T-helper 22 cell (primary cell): ENCODE results near the gene ELK3.

Source experiments
- DNase-seq: peaks from one replicate; pipeline ENCODE4 v3.0.0-alpha.2; 2020; ENCODE audit warnings: low read depth

Gene ELK3

DNA sequence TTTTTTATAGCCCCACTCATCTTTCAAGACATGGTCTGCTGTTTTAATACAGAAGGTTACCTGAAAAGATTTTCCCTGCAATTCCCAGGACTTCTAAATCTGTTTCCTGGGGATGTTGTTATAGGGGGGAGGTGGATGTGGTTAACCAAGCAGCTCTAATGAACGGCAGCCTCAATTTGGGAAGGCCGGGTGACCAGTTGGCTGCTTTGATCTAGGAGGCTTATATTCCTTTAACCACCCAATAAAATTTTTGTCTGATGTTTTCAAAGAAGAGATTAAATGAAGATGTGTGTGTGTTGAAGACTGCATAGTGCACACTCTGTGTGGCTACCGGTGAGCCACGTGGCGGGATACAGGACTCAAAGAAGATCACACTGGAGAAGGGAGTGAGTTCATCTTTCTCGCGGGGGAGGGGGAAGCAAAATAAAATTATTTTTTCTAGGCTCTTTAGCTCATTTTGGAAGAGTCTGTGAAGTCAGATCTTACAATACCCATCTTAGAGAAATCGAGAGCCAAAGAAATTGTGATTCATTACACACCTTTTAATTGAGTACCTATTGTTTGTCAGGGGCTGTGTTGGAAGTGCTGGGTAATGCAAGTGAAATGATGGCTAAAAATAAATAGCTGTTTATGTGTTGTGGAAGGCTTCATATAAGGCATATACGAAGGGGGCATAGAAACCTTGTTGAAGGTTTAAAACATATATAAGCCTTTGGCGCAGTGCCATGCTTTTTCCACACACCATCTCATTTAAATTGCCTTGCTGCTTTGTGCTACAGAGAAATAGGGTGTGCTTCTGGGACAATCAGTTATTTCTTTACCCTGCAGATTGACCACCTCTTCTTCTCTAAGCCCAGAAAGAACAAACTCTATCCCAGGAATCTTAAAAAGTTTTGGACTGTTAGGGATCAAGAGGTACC, 18.5 kb downstream of the ELK3 start:
- no peak for DNase-seq

- no peak for DNase-seq
These were observed 19.7 kb downstream of the ELK3 start for GRCh38 chr12:96213869-96214268.

DNA sequence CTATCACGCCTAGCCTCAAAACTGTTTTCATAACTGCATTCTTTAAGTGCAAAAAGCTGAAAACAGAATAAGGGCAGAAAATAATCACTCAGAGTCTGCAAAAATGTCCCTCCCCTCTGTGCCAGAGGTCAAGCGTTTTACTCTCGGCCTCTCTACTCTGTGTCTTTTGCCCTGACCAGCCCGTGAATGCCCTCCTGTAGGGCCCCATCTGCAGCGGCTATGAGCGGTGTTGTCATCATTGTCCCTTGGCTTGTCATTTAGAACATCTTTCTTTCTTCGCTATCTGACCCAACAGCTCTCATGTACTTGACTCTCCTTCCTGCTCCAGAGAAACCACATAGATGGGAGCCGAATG, 21.7 kb downstream of the ELK3 start:
- DNase-seq: no peak

DNA sequence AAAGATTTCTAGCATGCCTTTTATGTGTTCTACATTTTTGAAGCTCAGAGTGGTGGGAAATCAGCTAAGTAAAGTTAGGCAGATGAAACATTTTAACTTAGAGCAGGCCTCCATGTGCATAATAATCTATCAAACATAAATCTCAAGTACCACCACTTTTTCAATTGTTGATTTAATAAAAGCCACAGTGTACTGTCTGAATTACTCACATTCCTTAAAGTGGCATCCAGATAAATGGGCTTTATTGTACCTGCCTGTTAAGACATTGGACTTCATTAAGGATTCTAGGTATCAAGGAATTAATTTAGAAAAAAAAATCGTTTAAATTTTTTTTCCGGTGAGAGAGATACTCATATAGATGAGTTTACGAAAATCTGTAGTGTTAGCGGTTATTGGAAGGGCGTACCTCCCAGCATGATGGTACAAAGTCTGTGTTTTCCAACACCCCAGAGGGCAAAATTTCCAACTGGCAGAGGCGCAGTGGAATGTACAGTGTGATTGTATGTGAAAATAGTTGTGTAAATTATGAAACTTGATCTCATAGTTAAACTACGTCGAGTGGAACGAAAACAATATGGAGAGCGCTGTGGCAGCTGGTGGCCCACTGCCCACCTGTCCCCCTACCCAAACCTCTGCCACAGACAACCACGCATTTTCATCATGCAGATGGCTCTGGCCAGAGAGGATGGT, 25.0 kb downstream of the ELK3 start:
- DNase-seq: no peak

DNA sequence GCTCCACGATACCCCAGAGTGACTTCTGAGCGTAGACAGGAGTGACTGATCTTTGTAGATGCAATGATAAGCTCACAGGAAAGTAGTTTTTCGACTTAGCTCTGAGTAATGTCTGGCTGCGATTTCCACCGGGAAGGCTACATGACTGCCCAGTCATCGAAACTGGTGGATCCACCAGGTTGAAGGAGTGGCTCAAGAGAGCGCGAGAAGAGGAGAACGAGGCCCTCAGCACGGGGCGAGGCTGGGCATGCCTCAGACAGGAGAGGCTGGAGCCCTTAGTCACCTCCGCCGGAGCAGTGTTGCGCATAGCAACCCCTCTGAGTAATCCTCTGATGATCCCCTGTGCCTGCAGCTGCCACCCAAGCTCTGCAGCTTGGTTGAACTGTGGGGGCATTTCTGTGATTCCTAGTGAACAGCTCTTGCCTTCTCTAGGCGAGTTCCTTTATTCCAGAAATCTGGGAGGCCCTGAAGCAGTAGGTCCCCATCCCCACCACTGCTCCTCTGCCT, 25.6 kb downstream of the ELK3 start:
- no peak for DNase-seq

DNA sequence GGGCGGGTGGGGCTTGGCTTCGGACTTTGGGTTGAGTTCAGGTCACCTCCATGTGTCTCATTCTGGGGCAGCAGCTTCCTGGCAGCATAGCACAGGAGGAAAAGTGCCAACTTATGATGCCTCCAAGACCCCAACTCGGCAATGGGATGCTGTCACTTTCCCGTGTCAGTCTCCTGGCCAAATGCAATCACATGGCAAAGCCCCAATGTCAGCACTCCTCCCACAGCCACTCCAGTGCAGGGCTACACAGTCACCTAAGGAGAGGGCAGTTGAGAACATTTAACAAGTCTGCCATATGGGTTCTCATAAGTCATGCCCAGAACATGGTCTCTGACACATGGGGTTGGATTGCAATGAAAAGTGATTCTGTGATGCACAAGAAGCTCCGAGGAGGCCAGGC, 26.7 kb downstream of the ELK3 start:
- no peak for DNase-seq

GRCh38 chr12:96221391-96221790, 27.2 kb downstream of the ELK3 start:
- DNase-seq: no peak

DNA sequence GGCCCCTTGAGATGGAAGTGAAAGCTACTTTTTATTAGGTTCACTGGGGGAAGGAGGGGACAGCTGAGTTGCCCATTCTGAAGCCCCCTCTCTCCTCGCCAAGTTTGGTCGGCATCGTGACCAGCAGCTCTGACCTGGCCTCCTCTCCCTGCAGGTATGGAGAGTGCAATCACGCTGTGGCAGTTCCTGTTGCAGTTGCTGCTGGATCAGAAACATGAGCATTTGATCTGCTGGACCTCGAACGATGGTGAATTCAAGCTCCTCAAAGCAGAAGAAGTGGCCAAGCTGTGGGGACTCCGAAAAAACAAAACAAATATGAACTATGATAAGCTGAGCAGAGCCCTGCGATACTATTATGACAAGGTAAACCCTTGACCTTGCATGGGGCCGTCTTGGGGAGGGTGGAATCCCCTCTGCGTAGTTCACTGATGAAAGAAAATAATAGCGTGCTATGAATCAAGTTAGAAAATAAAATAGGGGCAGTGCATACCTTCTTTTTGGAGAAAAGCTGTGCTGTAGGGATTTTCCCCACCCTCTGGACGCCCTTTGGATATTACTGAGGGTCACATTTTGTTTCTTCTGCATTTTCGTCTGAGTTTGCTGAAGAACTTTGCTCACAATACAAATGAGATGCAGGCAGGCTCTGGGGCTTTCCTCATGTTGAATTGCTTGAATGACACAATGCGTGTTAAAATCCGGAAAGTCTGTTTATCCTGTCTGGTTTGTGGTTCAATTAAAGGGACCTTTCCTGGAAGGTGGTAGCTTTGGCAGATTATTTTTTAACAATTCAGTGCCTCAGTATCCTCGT, 29.4 kb downstream of the ELK3 start:
- DNase-seq: no peak

DNA sequence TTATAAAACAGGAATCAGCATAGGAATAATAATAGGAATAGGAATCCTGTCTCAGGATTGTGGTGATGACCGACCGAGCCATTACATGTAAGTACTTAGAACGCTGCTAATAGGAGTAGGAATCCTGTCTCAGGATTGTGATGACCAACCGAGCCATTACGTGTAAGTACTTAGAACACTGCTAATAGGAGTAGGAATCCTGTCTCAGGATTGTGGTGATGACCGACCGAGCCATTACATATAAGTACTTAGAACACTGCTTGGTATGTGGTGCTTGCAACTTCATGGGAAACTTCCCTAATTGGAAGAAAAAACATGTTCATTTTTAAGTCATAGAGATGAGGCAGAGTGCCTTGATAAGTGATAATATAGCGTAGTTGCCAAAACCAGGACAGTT, 30.0 kb downstream of the ELK3 start:
- no peak for DNase-seq

DNA sequence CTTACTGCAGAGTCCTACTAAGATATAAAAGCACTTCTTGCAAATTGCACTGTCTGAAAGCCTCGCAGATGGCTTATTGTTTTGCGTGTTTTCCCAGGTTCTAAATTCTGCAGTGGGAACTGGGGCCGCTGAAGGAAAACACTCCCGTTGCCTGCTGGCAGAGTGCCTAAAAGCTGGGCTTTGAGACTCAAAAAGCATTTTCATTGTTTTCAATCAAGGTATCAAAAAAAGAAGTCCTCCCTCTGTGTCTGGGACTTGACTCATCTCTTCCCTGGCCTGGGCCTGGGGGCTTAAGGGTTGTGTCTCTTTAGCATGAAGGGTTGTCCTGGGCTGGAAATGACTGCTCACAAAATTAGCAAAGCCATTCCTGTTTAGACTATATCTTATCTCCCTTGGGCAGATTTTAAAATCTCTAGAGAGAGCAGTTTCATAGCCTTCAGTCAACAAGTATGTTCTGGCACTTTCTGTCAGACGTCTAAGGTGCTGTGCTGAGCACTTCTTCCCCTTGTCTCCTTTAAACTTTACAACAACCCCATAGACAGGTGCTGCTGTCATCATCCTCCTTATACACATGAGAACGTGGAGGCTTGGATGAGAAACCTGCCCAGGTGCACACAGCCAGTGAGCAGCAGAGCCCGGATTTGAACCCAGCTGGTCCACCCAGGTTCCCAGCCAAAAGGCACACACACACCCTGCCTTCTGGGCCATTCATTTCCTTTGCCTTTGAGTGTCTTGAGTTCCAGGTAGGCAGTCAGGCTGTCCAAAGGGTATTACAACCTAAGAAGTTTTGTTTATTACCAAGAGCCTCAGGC, 31.1 kb downstream of the ELK3 start:
- no peak for DNase-seq

GRCh38 chr12:96225994-96226399, 31.8 kb downstream of the ELK3 start:
- DNase-seq: no peak

DNA sequence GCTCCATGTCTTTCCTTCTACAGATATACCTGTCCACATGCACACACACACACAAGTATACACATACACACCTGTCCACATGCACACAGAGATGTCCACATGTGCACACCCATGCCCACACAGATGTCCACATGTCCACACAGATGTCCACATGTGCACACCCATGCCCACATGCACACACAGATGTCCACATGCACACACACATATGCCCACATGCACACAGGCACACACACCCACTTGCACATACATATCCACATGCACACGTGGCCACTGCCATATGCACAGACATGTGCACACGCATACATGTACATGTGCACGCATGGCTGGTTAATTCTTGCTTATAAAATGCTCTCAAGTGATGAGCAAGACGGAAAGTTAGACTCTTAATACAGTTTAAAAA, 32.2 kb downstream of the ELK3 start:
- no peak for DNase-seq

DNA sequence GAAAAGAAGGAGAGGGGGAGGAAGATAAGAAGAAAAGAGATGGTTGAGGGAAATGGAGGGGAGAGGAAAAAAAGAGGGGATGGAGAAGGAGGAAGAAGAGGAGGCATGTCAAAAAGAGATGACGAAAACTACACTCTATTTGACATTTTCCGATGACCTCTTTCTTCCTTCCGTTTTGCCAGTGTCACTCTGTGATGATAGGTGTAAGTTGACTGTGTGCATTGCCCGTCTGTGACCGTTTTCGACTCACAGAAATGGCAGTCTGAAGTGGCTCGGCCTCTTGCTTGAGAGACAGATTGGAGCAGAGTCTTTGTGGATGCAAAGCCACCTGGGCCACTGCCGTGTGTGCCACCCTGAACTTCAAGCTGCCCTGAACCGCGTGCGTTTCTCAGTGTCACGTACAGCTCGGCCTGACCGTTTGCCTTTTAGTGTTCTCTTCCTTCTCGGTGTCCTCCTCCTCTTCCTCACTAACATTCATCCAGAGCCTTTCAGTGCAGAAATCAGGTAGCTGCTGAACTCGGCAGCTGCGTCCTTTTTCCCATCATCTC, 32.7 kb downstream of the ELK3 start:
- no peak for DNase-seq

DNA sequence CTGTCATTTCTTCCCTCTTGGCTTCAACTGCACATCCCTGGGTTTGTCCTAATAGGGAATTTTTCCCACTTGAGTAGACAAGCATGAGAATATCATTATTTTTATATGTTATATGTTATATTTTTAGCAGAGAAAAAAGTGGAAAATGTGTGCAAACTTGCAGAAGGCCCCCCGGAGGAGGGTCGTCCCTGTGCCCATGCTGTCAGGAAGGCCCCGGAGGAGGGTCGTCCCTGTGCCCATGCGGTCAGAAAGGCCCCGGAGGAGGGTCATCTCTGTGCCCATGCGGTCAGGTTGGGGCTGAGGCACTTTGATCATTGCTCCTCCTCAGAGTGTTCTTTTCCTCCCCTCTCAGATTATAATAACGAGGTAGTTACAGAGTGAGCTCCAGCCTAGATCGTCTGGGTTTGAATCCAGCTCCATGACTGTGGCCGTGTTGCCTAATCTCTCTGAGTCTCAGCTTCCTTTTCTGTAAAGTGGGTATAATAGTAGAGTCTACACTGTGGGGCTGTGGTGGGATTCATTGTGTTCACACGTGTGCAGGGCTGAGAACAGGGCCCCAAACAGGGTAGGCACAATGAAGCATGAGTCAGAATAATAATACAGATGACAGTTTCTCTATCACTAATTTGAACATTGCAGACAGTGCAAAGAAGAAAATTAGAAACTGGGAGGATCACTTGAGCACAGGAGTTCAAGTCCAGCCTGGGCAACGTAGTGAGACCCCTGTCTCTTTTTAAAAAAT, 33.4 kb downstream of the ELK3 start:
- DNase-seq: no peak

- DNase-seq: no peak
These were observed 34.5 kb downstream of the ELK3 start for GRCh38 chr12:96228566-96229248.

DNA sequence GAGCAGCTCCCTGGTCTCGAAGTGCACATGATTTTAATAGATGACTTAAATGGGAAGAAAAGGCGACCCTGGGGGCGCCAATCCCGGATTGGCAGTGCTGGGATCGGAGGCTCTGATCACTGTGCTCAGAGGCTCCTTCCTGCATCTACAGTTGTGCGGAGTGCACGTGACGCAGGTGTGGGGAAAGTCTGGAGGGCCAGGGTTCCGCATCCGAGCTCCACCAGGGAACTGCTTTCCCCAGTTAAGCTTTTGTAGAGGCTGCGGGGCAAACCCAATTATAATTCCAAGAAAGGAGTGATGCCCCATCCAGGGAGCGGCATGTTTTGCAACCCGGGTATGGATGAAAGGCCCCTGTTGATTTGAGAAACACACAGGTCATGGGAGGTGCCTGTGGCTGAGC, 36.5 kb downstream of the ELK3 start:
- DNase-seq: no peak

DNA sequence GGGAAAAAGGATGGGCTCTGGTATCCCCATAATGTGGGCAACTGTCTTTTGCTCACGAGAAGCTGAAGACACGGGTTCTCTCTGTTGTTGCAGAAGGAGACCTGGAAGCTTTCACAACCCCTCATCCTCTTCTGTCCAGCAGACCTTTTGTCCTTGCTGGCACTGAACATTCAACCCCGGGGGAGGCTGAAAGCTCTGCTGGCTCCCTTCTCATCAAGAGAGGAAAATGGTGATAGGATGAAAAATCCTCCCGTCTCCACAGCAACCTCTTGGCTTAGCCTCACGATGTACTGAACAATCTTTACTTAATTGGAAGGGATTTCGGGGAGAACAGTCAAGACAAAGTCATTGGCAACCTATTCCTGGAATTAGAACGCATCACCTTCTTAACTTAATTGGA, 39.0 kb downstream of the ELK3 start:
- no peak for DNase-seq

DNA sequence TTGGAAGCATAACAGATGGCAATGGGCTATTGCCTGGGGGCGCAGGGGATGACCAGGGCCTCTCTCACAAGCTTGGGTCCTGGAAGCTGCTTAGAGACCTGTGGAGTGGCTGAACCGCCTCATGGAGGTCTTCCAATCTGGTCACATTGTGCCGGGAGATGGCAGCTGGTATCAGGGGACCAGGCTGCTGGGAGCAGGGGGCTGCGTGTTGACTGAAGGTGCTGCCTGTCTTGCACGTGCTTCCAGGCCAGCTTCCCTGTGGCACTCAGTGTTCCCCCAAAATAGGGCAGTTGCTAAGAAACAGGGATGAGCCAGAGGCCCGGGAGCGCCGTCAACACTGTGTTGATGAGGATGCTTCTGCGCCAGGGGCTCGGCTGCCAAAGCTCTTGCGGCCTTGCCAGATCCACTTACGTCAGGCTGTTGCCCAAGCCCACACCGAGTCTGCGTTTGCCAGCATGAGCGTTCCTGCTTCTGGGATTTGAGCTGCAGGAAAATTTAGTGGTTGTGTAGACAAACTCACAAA, 39.8 kb downstream of the ELK3 start:
- no peak for DNase-seq

GRCh38 chr12:96234591-96235483, 40.7 kb downstream of the ELK3 start:
- DNase-seq: no peak
